GM06990 (cell line): ENCODE data around the gene TWNK.

ENCODE experiments used
- DNase-seq: peaks from one replicate; pipeline ENCODE4 v3.0.0-alpha.2; 2011; ENCODE audit not compliant: insufficient read length; ENCODE audit errors: extremely low read depth
- H3K27me3 ChIP-seq: replicated peaks from 2 replicates; pipeline ENCODE4 v1.6.0; 2011; ENCODE audit warnings: low read length; ENCODE audit not compliant: control insufficient read depth, insufficient read depth
- H3K36me3 ChIP-seq: 2 replicates; pipeline ENCODE4 v1.5.1; 2011; ENCODE audit warnings: low read length; ENCODE audit not compliant: control insufficient read depth, insufficient read depth
- H3K4me3 ChIP-seq: replicated peaks from 2 replicates; pipeline ENCODE4 v1.5.1; 2011; ENCODE audit warnings: low read depth, mild to moderate bottlenecking, control low read depth, low read length
- CTCF ChIP-seq: IDR thresholded peaks from 2 replicates; pipeline ENCODE4 v1.5.1; 2011; ENCODE audit warnings: low read length, control low read depth, mild to moderate bottlenecking, inconsistent platforms; ENCODE audit not compliant: insufficient read depth, poor library complexity, severe bottlenecking

TWNK gene

GRCh38 chr10:101035314-101035713 lies 48.0 kb downstream of the TWNK start:
- Histone ChIP-seq H3K4me3 (no peak overlapping the region), H3K36me3 (no peaks in the 10 kb centered on the region), H3K27me3 (no peaks in the 10 kb centered on the region; the same call in 1 of the 2 replicates)
- no peak for TF ChIP-seq CTCF
- DNase-seq: no peak

- Histone ChIP-seq H3K36me3 (no peaks in the 10 kb centered on the region), H3K4me3 (no peak overlapping the region), H3K27me3 (no peaks in the 10 kb centered on the region; the same call in 1 of the 2 replicates)
- no peak for DNase-seq
- no peak for TF ChIP-seq CTCF
These were observed 48.8 kb downstream of the TWNK start for GRCh38 chr10:101035916-101036702.

GRCh38 chr10:101036726-101037125 lies 49.4 kb downstream of the TWNK start:
- DNase-seq: no peak
- no peak for TF ChIP-seq CTCF
- Histone ChIP-seq H3K27me3 (no peaks in the 10 kb centered on the region), H3K4me3 (no peak overlapping the region), H3K36me3 (no peaks in the 10 kb centered on the region)

- Histone ChIP-seq H3K27me3 (no peaks in the 10 kb centered on the region), H3K4me3 (no peak overlapping the region), H3K36me3 (no peaks in the 10 kb centered on the region)
- DNase-seq: no peak
- no peak for TF ChIP-seq CTCF
These were observed 51.1 kb downstream of the TWNK start for GRCh38 chr10:101038484-101038883.

GRCh38 chr10:101040061-101040460 lies 52.7 kb downstream of the TWNK start:
- no peak overlapping the region for H3K4me3 ChIP-seq
- H3K36me3 ChIP-seq: no peaks in the 10 kb centered on the region
- DNase-seq: no peak
- H3K27me3 ChIP-seq: no peaks in the 10 kb centered on the region
- no peak for TF ChIP-seq CTCF
